Subcutaneous abdominal adipose tissue (tissue), 5 donors: ENCODE measurements around the gene SANBR.
A peak's percentile ranks its signal among the peaks of the same experiment; 100 is the strongest.

Experiments
- H3K27ac ChIP-seq: one replicate; pipeline ENCODE4 v1.7.0; 2013; ENCODE audit warnings: low read depth, mild to moderate bottlenecking, inconsistent platforms, low read length, moderate library complexity
- H3K27me3 ChIP-seq, 5 donors: one replicate each; pipeline ENCODE4 v1.7.0; 2013; ENCODE audit warnings: low read length in 5 of 5, inconsistent platforms in 1 of 5; ENCODE audit not compliant: control insufficient read depth in 5 of 5, insufficient read depth in 4 of 5
- H3K36me3 ChIP-seq, 5 donors: one replicate each; pipeline ENCODE4 v1.7.0; 2013; ENCODE audit warnings: low read length in 5 of 5; ENCODE audit not compliant: control insufficient read depth in 5 of 5, insufficient read depth in 5 of 5
- H3K4me1 ChIP-seq, 5 donors: one replicate each; pipeline ENCODE4 v1.7.0; 2013; ENCODE audit warnings: low read length in 5 of 5, mild to moderate bottlenecking in 3 of 5, moderate library complexity in 1 of 5; ENCODE audit not compliant: control insufficient read depth in 5 of 5, insufficient read depth in 5 of 5
- H3K4me3 ChIP-seq, 5 donors: one replicate each; pipeline ENCODE4 v1.7.0; 2013; ENCODE audit warnings: low read length in 5 of 5, low read depth in 1 of 5
- H3K9ac ChIP-seq, 5 donors: one replicate each; pipeline ENCODE4 v1.7.0; 2013; ENCODE audit warnings: low read length in 5 of 5, mild to moderate bottlenecking in 4 of 5, moderate library complexity in 3 of 5
- H3K9me3 ChIP-seq, 5 donors: one replicate each; pipeline ENCODE4 v1.7.0; 2013; ENCODE audit warnings: low read length in 5 of 5; ENCODE audit not compliant: control insufficient read depth in 5 of 5
- donor health status: healthy.
- donor health status: healthy.
- donor health status: healthy.
- donor health status: healthy.
- donor health status: healthy.

The SANBR gene

DNA sequence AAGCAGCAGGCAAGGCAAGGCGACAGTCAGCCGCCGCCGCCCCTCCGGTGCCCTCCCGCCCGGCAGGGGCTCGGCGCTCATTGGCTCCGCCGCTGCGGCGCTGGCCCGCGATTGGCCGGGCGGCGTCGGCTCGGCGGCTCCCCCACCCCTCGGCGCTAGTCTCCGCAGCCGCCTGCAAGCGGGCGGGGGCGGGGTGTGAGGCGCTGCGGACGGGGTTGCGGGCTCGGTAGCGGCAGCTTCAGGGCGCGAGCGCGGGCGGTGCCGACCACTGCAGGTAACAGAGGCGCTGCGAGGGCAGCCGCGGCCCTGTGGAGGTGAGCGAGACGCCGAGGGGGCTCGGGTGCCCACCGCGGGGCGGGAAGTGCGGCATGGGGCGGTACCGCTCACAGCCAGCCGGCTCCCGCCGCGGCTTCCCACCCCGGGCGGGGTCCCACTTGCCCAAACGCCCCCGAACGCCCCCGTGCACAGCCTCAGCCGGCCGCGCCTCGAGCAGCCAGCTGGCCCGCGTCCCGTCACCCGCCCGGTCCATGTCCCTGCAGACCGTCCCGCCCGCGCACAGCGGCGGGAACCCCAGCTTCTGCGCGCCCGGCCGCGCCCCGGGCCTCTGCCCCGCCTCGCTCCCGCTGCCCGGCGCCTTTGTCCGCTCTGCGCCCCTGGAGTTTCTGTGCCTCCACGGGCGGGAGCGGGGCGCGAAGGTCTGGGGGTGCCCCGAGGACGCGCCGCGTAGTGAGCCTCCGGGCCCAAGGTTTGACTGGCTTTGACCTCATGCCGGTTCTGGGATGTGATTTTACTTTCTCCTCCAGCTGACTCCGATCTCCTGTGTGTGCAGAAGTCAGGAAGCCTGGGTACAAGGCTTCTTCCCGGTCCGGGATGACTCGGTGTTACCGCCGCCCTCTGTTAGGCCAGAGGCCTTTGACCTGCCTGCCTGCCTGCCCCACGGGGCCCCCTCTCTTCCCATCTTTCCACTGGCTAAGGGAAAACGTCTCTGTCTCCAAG, at the start of gene SANBR:
SANBR (plus strand) TSS at position 158 of the 996 bp plus-strand sequence. CDS start 4,480 bp downstream, outside the sequence.
- H3K27ac ChIP-seq: peak within 1 kb of the TSS; percentile 86
- H3K27me3 ChIP-seq: no peaks in the 10 kb centered on the region
- peaks cover 0 to 14% (median 9%) of the 10 kb centered on the region in 5 donors for H3K4me1 ChIP-seq

DNA sequence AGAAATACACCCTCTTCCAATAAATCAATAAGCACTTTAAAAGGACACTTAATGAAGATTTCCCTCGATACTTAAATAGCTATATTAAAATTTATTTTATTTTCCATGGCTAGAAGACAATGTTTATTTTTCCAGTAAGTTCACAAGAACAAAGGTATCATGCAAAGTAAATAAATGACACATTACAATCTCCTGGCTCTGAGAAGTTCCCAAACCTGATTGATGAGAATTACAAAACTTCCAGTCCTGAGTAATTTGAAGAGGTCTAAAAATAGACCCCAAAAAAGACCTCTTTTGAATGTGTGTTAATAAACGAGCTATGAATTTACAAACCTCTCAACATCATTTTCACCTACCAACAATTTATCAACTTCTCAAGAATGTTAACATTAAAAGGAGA, 49.7 kb upstream of the SANBR start:
- peak overlapping the region; percentile 88 for H3K27ac ChIP-seq
- H3K9ac ChIP-seq: peak overlapping the region; percentile 95 to 99 (median 97)
- peaks cover 0 to 44% (median 37%) of the 10 kb centered on the region in 5 donors for H3K4me1 ChIP-seq
- H3K27me3 ChIP-seq: no peaks in the 10 kb centered on the region
- H3K9me3 ChIP-seq: no peaks in the 10 kb centered on the region
- peak overlapping the region in 3 of 5 donors; percentile 98 to 100 (median 100) for H3K4me3 ChIP-seq
- peaks cover 0 to under 1% (median 0%) of the 10 kb centered on the region in 5 donors for H3K36me3 ChIP-seq

More for the DNA sequence above, at the start of gene SANBR:
- no peaks in the 10 kb centered on the region for H3K9me3 ChIP-seq
- H3K4me3 ChIP-seq: peak within 1 kb of the TSS; percentile 68 to 97 (median 86)
- H3K9ac ChIP-seq: peak within 1 kb of the TSS in 4 of 5 donors; percentile 76 to 80 (median 80)
- peaks cover 0 to 12% (median 4%) of the 10 kb centered on the region in 5 donors for H3K36me3 ChIP-seq

DNA sequence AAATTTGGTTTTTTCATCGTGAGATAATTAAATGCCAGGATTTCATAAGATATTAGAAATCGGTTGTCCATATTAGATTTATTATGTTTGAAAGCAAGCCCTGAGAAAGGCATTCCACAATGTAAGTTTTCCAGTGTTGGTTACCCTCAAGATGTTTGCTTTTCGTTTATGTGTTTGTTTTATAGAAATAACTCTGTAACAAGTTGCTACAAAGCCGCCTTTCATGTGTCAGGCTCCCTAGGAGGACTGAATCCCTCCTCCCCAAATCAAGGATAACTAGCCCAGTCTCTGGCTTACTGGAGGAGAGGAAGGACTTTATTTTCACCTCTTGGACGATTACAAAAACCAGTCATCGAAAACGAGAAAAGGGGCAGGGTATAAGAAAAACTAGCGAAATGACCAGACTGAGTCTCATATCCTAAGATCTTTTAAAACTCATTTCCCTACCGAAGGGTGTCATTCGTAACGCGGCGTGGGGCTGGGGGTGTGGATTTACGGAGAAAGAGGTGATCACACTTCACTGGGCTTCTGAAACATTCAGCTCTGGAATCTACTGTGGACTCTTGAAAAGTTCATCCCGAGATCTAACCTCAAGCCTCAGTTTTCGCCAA, 49.2 kb upstream of the SANBR start:
- H3K4me3 ChIP-seq: peak overlapping the region; percentile 94 to 100 (median 100)
- no peaks in the 10 kb centered on the region for H3K9me3 ChIP-seq
- peaks cover 0 to 43% (median 37%) of the 10 kb centered on the region in 5 donors for H3K4me1 ChIP-seq
- H3K27me3 ChIP-seq: no peaks in the 10 kb centered on the region
- H3K27ac ChIP-seq: peak overlapping the region; percentile 88
- H3K36me3 ChIP-seq: peaks cover 0 to 4% (median 0%) of the 10 kb centered on the region in 5 donors
- peak overlapping the region; percentile 95 to 99 (median 97) for H3K9ac ChIP-seq

DNA sequence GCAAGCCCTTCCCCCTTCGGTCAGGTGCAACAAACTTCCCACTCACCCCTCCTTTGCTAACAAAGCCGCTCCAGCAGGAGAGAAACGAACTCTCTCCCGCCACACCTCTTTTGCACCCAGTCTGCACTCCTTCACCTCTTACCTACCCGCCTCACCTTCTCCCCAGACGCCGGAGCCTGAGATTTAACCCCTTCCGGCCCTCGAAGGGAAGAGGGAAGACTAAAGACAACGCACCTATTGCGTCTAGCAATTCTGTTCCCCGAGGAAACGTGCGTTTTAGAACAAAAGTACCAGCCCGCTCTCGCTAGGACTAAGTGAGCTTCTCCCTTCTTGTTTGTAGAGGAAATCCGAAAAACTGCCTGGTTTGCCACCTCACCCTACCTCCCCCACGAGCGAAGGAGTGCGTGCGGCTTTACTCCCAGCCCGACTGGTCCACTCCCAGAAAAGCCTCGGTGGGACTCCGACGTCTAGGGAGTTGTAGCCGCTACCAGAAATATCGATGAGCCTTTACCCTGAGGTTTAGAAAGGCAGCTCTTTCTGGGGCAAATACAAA, 48.6 kb upstream of the SANBR start:
- Histone ChIP-seq H3K27ac (peak overlapping the region; percentile 88), H3K9me3 (no peaks in the 10 kb centered on the region), H3K4me1 (peaks cover 0 to 38% (median 31%) of the 10 kb centered on the region in 5 donors), H3K27me3 (no peaks in the 10 kb centered on the region), H3K36me3 (peaks cover 0 to 4% (median 0%) of the 10 kb centered on the region in 5 donors), H3K9ac (peak overlapping the region; percentile 95 to 99 (median 97)), H3K4me3 (peak overlapping the region; percentile 94 to 100 (median 100))

DNA sequence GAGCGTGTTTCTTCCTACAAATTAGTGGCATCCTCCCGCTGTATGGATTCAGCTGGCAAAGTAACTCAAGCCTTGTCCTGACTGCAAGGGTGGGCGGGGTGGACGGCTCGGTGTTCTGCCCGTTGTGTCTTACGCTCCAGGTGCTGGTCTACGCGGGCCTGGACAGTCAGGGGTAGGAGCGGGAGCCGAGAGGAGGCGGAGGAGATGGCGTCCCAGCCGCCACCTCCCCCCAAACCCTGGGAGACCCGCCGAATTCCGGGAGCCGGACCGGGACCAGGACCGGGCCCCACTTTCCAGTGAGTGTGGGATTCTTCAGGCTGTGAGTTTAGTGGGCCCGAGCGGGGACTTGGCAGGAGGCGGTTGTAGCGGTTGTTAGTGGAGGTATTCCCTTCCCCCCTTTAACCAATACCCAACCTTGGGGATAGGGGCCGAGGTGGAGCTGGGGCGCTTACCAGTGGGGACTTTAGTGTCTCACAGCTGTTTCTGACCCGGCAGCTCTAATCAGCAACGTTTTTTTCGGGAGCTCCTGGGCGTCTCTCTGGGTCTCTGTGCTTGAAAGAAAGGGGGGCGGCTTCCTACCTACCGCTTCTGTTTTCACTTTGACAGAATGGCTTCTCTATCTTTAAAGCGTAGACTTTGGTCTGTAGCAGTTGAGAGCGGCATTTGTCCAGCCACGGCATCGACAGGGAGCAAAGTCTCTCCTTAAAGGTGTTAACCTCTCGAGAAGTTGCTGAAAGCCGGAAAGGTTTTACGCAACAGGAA, 47.9 kb upstream of the SANBR start, which contains the start of the genes PEX13 and PUS10:
PEX13 (plus strand) TSS at position 165 of the 762 bp plus-strand sequence; CDS start at position 205, 40 bp downstream.
PUS10 (minus strand) TSS at position 700 of the 762 bp plus-strand sequence. CDS start 6,365 bp downstream, outside the sequence.
- Histone ChIP-seq H3K4me3 (peak within 1 kb of the TSS; percentile 94 to 100 (median 100)), H3K27me3 (no peaks in the 10 kb centered on the region), H3K36me3 (peaks cover 0 to 4% (median 0%) of the 10 kb centered on the region in 5 donors), H3K4me1 (peaks cover 0 to 38% (median 30%) of the 10 kb centered on the region in 5 donors), H3K9me3 (no peaks in the 10 kb centered on the region), H3K9ac (peak within 1 kb of the TSS; percentile 95 to 99 (median 97)), H3K27ac (peak within 1 kb of the TSS; percentile 88)

DNA sequence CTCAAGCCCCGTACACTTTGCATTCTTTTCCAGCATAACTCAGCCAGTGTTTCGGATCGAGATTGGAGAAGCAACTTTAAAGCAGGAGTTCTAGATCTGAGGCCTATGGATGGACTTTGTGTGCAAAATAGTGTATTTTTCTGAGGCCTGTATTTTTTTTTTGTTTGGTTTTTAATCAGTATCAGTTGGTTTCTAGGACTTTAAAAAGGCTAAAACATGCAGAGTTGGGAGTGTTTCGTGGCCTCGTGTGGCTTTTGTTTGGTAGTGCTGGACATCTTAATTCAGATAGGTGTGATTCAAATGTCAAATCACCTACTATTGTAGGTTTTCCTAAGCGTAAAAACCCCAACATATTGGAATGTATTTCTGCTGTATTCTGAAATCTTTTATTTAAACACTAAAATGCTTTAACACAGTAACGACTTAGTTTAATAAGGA, 47.3 kb upstream of the SANBR start:
- H3K4me1 ChIP-seq: peaks cover 0 to 38% (median 30%) of the 10 kb centered on the region in 5 donors
- H3K27ac ChIP-seq: peak overlapping the region; percentile 88
- H3K36me3 ChIP-seq: peaks cover 0 to 4% (median 0%) of the 10 kb centered on the region in 5 donors
- H3K27me3 ChIP-seq: no peaks in the 10 kb centered on the region
- H3K9me3 ChIP-seq: no peaks in the 10 kb centered on the region
- H3K9ac ChIP-seq: peak overlapping the region; percentile 95 to 99 (median 97)
- peak overlapping the region; percentile 94 to 100 (median 100) for H3K4me3 ChIP-seq

DNA sequence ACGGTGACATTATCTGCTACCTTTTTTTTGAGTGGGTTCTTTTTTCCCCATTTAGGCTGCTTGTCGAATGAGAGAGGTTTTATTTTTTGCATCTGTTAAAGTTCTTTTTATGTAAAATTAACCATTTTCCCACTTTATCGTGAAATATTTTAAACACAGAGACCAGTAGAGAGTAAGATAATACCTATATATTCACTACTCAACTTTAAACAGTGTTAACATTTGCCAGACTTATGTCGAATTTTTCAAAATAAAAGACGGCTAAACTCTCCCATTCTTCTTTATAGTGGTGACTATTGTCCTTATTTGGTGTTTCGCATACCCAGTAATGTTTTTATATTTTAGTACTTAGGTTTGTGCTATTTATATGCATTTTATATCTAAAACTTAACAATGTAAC, 46.9 kb upstream of the SANBR start:
- H3K9ac ChIP-seq: peak overlapping the region; percentile 95 to 99 (median 97)
- H3K9me3 ChIP-seq: no peaks in the 10 kb centered on the region
- no peaks in the 10 kb centered on the region for H3K27me3 ChIP-seq
- peaks cover 0 to 38% (median 30%) of the 10 kb centered on the region in 5 donors for H3K4me1 ChIP-seq
- H3K36me3 ChIP-seq: peaks cover 0 to 5% (median 0%) of the 10 kb centered on the region in 5 donors
- peak overlapping the region; percentile 88 for H3K27ac ChIP-seq
- H3K4me3 ChIP-seq: peak overlapping the region; percentile 94 to 100 (median 100)

DNA sequence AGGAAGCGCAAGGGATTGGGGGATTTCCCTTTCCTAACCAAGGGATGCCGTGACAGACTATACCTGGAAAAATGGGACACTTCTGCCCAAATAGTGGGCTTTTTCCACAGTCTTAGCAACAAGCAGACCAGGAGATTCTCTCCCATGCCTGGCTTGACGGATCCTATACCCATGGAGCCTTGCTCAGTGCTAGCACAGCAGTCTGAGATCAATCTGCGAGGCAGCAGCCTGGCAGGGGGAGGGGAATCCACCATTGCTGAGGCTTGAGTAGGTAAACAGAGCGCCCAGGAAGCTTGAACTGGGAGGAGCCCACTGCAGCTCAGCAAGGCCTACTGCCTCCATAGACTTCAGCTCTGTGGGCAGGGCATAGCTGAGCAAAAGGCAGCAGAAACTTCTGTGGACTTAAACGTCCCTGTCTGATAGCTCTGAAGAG, 44.4 kb upstream of the SANBR start:
- Histone ChIP-seq H3K27me3 (no peaks in the 10 kb centered on the region), H3K4me3 (no peak overlapping the region), H3K4me1 (peaks cover 0 to 31% (median 22%) of the 10 kb centered on the region in 5 donors), H3K9ac (no peak overlapping the region), H3K9me3 (no peaks in the 10 kb centered on the region), H3K27ac (no peak overlapping the region), H3K36me3 (peaks cover 0 to 6% (median 2%) of the 10 kb centered on the region in 5 donors)

DNA sequence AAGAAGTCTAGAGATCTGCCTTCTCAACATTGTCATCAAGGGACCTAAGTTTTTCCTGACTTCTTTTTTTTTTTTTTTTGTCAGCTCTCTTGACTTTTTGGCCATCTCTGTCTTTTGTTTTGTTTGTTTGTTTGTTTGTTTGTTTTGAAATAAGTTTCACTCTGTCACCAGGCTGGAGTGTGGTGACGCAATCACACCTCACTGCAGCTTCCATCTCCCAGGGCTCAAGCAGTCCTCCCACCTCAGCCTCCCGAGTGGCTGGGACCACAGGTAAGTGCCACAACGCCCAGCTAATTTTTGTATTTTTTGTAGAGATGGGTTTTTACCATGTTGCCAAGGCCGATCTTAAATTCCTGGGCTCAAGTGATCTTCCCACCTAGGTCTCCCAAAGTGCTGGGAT, 42.0 kb upstream of the SANBR start:
- no peak overlapping the region for H3K27ac ChIP-seq
- H3K4me1 ChIP-seq: peaks cover 0 to 17% (median 9%) of the 10 kb centered on the region in 5 donors
- peaks cover 0 to 6% (median 2%) of the 10 kb centered on the region in 5 donors for H3K36me3 ChIP-seq

More for the DNA sequence above, 42.0 kb upstream of the SANBR start:
- Histone ChIP-seq H3K27me3 (no peaks in the 10 kb centered on the region), H3K9ac (no peak overlapping the region), H3K4me3 (no peak overlapping the region), H3K9me3 (no peaks in the 10 kb centered on the region)
